ENCODE results near the gene FGA.
A peak's percentile ranks its signal among the peaks of the same experiment; 100 is the strongest.

FGA gene

GRCh38 chr4:154578919-154579318 lies 11.6 kb downstream of the FGA start:
- no peak for DNase-seq

- no peak for DNase-seq
These were observed 13.2 kb downstream of the FGA start for GRCh38 chr4:154577324-154577723.

GRCh38 chr4:154574311-154574710 lies 16.2 kb downstream of the FGA start:
- no peak for DNase-seq

- DNase-seq = no peak
These were observed 17.2 kb downstream of the FGA start for GRCh38 chr4:154573190-154573870.

- DNase-seq = no peak
These were observed 21.0 kb downstream of the FGA start for GRCh38 chr4:154569584-154569983.

GRCh38 chr4:154569028-154569427 lies 21.5 kb downstream of the FGA start:
- no peak for DNase-seq

- DNase-seq = no peak
These were observed 23.8 kb downstream of the FGA start for GRCh38 chr4:154566639-154567204.

GRCh38 chr4:154565704-154566103 lies 24.8 kb downstream of the FGA start:
- no peak for DNase-seq

GRCh38 chr4:154564311-154564710 lies 26.2 kb downstream of the FGA start:
- DNase-seq = no peak

- DNase-seq = no peak
These were observed 27.8 kb downstream of the FGA start, which contains the start of gene FGB for GRCh38 chr4:154562697-154563254. FGB (plus strand) TSS chr4:154563011; CDS start chr4:154563019, 8 bp downstream.

GRCh38 chr4:154560824-154561231 lies 29.7 kb downstream of the FGA start:
- no peak for DNase-seq

GRCh38 chr4:154560419-154560801 lies 30.1 kb downstream of the FGA start:
- DNase-seq = no peak

- no peak for DNase-seq
These were observed 30.8 kb downstream of the FGA start for GRCh38 chr4:154559494-154560418.

- DNase-seq = no peak
These were observed 31.4 kb downstream of the FGA start for GRCh38 chr4:154559141-154559493.

GRCh38 chr4:154551872-154552686 lies 38.5 kb downstream of the FGA start:
- peak; percentile 13 for DNase-seq

- peak; percentile 83 for DNase-seq
These were observed 40.4 kb downstream of the FGA start, which contains the start of gene PLRG1 for GRCh38 chr4:154549894-154550790. PLRG1 (minus strand) TSS chr4:154550400; CDS start chr4:154550308, 92 bp downstream.

- no peak for DNase-seq
These were observed 44.9 kb downstream of the FGA start for GRCh38 chr4:154545689-154546088.

- DNase-seq = no peak
These were observed 48.2 kb downstream of the FGA start for GRCh38 chr4:154542271-154542879.
